Measurements from ENCODE around the gene SOHLH1.

Gene SOHLH1

GRCh38 chr9:135729480-135729879 is 30.2 kb upstream of the SOHLH1 start:
- DNase-seq (ENCODE audit: low spot score): no peak

GRCh38 chr9:135728436-135729110 is 29.3 kb upstream of the SOHLH1 start:
- DNase-seq (ENCODE audit: low spot score): no peak

GRCh38 chr9:135727257-135727875 is 28.1 kb upstream of the SOHLH1 start:
- no peak for DNase-seq (ENCODE audit: low spot score)

DNA sequence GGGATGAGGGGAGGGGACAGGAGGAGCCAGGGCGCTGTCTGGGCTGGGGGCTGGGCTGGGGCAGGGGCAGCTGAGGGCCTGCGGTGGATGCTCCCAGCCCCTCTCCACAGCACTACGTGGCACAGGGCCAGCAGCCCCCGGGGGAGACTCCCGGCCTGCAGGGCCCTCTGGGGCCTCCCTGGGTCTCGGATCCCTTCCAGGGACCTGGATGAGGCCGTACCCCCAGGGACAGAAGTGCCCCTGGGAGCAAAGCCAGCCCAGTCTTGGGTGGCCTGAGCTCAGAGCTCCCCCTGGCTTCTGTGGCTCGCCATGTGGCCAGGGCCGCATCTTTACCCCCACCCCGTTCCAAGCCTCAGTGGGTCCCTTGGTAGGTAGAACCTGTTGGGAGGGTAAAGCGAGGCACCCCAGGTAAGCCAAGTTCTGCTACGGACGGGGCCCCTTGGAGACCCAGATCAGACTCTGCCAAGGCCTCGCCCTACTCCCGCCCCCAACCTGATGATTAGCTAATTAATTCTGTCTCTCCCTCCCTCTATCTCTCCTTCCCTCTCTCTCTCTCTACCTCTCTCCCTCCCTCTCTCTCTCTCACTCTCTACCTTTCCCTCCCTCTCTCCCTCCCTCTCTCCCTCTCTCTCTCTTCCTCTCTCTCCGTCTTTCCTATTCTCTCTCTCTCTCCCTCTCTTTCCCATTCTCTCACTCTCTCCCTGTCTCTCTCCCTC is 27.0 kb upstream of the SOHLH1 start:
- DNase-seq (ENCODE audit: low spot score): no peak

DNA sequence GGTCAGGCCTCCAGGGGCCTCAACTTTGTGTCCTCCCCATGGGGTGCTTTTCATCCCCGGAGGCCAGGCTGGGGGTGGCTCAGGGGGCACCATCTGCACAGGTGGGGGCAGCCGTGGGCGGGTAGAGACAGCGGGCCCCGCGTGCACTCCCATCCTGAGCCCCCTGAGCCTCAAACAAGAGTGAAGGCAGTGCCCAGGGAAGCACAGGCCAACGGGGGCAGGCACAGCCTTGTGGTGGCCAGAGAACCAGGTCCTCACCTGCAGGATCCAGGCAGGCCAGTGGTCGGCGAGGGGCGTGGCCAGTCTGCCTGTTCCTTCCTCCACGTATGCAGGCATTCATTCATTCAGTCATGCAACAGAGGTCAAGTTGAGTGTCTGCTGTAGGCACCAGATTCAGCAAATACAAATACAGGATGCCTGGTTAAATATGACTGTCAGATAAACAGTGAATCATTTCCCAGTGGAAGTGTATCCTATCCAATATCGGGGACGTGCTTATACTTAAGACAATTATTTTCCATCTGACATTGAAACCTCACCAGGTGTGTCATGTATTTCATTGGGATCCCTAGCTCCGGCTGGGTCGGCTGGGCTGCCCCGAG is 25.0 kb upstream of the SOHLH1 start:
- no peak for DNase-seq (ENCODE audit: low spot score)

DNA sequence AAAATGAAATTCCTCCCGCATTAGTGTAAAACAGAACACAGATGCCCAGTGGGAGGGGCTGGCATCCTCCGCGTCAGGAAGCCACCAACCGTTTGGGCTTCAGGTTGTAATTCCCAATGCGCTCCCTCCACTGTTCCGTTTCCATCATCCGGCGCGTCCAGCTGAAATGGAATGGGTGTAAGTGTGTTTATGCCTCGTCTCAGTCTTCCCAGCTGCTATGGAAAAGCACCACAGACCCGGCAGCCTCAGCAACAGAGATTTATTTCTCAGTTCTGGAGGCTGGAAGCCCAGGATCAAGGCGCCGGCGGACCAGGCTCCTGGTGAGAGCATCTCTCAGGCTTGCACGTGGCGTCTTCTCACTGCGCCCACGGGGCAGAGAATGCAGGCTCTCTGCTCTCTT is 23.1 kb upstream of the SOHLH1 start:
- no peak for DNase-seq (ENCODE audit: low spot score)

- DNase-seq (ENCODE audit: low spot score): no peak
Observed at GRCh38 chr9:135719472-135719871, 20.2 kb upstream of the SOHLH1 start.

- no peak for DNase-seq (ENCODE audit: low spot score)
Observed at GRCh38 chr9:135718616-135719015, 19.3 kb upstream of the SOHLH1 start.

DNA sequence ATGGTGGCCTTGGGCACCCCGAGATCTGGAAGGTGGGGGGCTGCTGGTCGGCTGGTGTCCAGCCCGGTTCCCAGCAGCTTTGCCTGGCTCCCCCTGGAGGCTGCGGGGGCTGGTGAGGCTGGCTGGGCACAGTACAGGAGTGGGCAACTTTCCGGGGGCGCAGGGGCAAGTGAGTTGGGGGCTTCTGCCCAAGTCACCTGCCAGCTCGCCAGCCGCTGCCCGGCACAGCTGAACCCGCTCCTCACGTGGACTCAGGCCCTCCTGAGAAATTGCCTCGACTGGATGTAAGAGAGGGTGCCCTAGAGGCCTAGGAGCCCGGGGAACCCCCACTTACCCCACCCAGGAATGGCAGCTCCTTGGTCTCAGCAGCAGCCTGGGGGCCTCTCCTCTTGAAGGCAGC is 18.1 kb upstream of the SOHLH1 start:
- no peak for DNase-seq (ENCODE audit: low spot score)

- no peak for DNase-seq (ENCODE audit: low spot score)
Observed at GRCh38 chr9:135716045-135716444, 16.8 kb upstream of the SOHLH1 start.

- DNase-seq (ENCODE audit: low spot score): no peak
Observed at GRCh38 chr9:135715056-135715595, 15.8 kb upstream of the SOHLH1 start.

GRCh38 chr9:135714242-135715055 is 15.2 kb upstream of the SOHLH1 start:
- no peak for DNase-seq (ENCODE audit: low spot score)

DNA sequence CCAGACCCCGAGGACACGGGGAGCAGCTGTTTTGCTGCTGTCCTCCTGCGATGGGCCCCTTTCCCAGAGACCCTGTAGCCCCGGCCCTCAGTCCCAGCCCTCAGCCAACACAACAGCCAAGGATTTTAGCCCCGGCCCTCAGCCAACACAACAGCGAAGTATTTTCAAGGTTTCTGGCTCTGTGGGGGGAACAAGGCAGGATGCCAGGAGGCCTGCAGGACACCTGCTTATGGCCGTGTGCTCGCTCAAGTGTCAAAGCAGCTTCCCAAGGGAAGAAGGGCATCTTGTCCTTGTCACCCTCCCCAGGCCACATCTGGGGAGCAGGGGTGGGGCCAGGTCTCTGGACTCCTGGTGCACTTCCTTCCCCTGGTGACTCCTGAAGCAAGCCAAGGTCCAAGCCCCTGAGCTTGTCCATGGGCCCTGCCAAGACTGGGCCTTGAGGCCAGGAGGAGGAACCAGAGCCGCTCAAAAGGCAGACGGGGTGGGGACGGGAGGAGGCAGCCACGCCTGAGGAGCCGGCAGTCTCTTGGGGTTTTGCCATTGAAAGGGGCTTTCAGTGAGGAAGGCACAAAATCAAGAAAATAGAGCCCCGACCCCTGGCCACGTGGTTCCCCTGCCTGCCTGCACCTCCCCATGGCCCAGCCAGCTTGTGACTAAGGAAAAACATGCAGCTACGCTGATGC is 13.5 kb upstream of the SOHLH1 start:
- no peak for DNase-seq (ENCODE audit: low spot score)

DNA sequence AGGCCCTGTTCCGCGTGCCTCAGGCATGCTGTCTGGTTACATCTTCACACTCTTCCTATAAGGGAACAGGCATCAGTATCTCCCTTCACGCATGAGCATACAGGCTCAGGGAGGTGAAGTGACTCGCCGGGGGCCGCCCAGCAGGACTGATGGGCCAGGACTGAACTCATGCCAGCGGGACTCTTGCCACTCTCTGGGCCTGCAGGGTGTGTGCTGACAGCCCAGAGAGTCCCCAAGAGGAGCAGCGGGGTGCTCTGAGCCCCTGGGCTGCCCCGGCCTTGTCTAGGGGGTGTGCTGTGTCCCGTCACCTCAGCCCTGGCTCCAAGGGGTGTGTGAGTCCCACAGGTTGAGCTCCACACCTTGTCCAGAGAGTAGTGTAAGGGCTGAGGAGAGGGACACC is 12.6 kb upstream of the SOHLH1 start:
- no peak for DNase-seq (ENCODE audit: low spot score)

GRCh38 chr9:135711391-135711790 is 12.1 kb upstream of the SOHLH1 start:
- DNase-seq (ENCODE audit: low spot score): no peak

GRCh38 chr9:135708164-135708563 is 8.9 kb upstream of the SOHLH1 start:
- DNase-seq (ENCODE audit: low spot score): no peak

DNA sequence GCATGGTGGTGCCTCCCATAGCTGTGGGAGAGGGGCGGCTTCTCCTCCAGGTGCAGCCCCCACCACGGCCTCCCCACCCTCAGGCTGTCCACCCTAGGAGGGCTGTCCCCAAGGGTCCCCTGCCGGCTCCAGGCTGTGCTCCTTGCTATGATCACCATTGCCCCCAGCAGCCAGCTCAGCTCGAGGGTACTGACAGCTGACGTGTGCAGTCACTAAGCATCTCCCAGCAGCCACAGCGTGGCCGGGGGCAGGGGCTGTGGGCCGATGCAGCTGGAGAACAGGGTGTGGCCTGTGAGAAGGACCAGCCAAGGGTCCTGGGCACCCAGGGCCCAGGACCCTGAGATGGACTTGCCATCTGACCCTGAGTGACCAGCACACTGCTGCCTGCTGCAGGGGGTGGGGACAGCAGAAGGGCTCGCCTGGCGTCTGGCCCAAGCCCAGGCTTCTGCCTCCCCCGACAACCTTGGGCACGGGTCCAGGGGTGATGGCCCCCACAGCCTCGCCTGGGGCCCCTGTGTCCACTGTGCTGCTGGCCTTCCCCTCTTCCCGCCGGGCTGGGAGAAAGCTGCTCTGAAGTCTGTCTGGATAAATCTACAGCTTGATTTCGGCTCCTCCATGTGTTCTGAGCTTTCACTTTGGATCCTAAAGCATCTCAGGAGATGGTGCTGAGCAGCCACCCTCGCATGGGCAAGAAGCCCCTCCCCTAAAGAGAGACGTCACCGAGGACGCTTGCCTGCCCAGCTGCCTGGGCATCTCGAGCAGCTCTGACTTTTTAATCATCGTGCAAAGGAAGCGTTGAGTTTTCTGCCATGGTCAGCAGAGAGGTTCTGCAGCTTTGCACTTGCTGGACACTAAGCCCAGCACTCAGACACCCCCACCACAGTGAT is 8.2 kb upstream of the SOHLH1 start:
- no peak for DNase-seq (ENCODE audit: low spot score)

DNA sequence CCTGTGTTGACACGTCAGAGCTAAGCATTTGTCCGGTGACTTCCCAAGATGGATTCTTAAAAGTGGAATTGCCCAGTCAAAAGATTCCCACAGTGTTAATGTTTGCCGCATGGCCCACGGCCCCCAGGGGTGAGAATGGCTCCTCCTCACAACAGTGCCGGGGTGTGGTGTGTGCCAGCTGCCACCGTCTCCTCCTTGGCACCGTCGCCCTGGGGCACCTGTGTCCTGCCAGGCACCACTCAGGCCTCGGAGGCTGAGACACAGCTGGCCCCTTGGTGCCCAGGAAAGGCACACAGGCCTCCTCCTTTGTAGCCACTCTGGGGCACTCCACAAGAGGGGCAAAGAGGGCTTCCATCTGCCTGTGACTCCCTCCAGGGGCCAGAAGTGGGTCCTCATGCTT is 7.0 kb upstream of the SOHLH1 start:
- DNase-seq (ENCODE audit: low spot score): no peak

- DNase-seq (ENCODE audit: low spot score): no peak
Observed at GRCh38 chr9:135705376-135705775, 6.1 kb upstream of the SOHLH1 start.

GRCh38 chr9:135704483-135704882 is 5.2 kb upstream of the SOHLH1 start:
- no peak for DNase-seq (ENCODE audit: low spot score)
